ENCODE measurements around the gene METTL25B.
A peak's percentile ranks its signal among the peaks of the same experiment; 100 is the strongest.

METTL25B gene

GRCh38 chr1:156727926-156728598, at the start of gene METTL25B:
METTL25B (plus strand) TSS chr1:156728469; CDS start chr1:156729105, 636 bp downstream.
- Histone ChIP-seq H3K4me1 (ENCODE audit: control insufficient read depth, insufficient read depth, low read length) (peaks cover 36% of the 10 kb centered on the region), H3K36me3 (ENCODE audit: control insufficient read depth, insufficient read depth, low read length, severe bottlenecking) (peaks cover 25% of the 10 kb centered on the region), H3K4me3 (ENCODE audit: low read length) (peak within 1 kb of the TSS; percentile 100), H3K9ac (ENCODE audit: low read length) (peak within 1 kb of the TSS; percentile 97), H3K27me3 (replicated peaks; ENCODE audit: control insufficient read depth, insufficient read depth, low read length) (no peaks in the 10 kb centered on the region), H3K9me3 (ENCODE audit: control insufficient read depth, low read length) (no peaks in the 10 kb centered on the region)
- DNase-seq (ENCODE audit: low read depth), result peak; percentile 91

GRCh38 chr1:156680056-156680455, 48.2 kb upstream of the METTL25B start:
- no peak for DNase-seq (ENCODE audit: low read depth)
- H3K9ac ChIP-seq (ENCODE audit: low read length), result no peak overlapping the region
- no peaks in the 10 kb centered on the region for H3K9me3 ChIP-seq (ENCODE audit: control insufficient read depth, low read length)
- no peak overlapping the region for H3K4me3 ChIP-seq (ENCODE audit: low read length)
- H3K36me3 ChIP-seq (ENCODE audit: control insufficient read depth, insufficient read depth, low read length, severe bottlenecking), result no peaks in the 10 kb centered on the region
- H3K27me3 ChIP-seq (replicated peaks; ENCODE audit: control insufficient read depth, insufficient read depth, low read length), result peaks cover 6% of the 10 kb centered on the region
- peaks cover 10% of the 10 kb centered on the region for H3K4me1 ChIP-seq (ENCODE audit: control insufficient read depth, insufficient read depth, low read length)

- no peak overlapping the region for H3K4me3 ChIP-seq (ENCODE audit: low read length)
- H3K9ac ChIP-seq (ENCODE audit: low read length), result no peak overlapping the region
- peaks cover 6% of the 10 kb centered on the region for H3K27me3 ChIP-seq (replicated peaks; ENCODE audit: control insufficient read depth, insufficient read depth, low read length)
- peaks cover 10% of the 10 kb centered on the region for H3K4me1 ChIP-seq (ENCODE audit: control insufficient read depth, insufficient read depth, low read length)
- H3K36me3 ChIP-seq (ENCODE audit: control insufficient read depth, insufficient read depth, low read length, severe bottlenecking), result no peaks in the 10 kb centered on the region
- no peaks in the 10 kb centered on the region for H3K9me3 ChIP-seq (ENCODE audit: control insufficient read depth, low read length)
- no peak for DNase-seq (ENCODE audit: low read depth)
Observed at GRCh38 chr1:156681196-156681960, 46.9 kb upstream of the METTL25B start.

- Histone ChIP-seq H3K27me3 (replicated peaks; ENCODE audit: control insufficient read depth, insufficient read depth, low read length) (peaks cover 6% of the 10 kb centered on the region), H3K4me1 (ENCODE audit: control insufficient read depth, insufficient read depth, low read length) (peaks cover 10% of the 10 kb centered on the region), H3K9me3 (ENCODE audit: control insufficient read depth, low read length) (no peaks in the 10 kb centered on the region), H3K9ac (ENCODE audit: low read length) (no peak overlapping the region), H3K4me3 (ENCODE audit: low read length) (no peak overlapping the region), H3K36me3 (ENCODE audit: control insufficient read depth, insufficient read depth, low read length, severe bottlenecking) (no peaks in the 10 kb centered on the region)
- no peak for DNase-seq (ENCODE audit: low read depth)
Observed at GRCh38 chr1:156682166-156682890, 45.9 kb upstream of the METTL25B start.

- Histone ChIP-seq H3K9ac (ENCODE audit: low read length) (no peak overlapping the region), H3K4me3 (ENCODE audit: low read length) (no peak overlapping the region), H3K27me3 (replicated peaks; ENCODE audit: control insufficient read depth, insufficient read depth, low read length) (peaks cover 6% of the 10 kb centered on the region), H3K9me3 (ENCODE audit: control insufficient read depth, low read length) (no peaks in the 10 kb centered on the region), H3K36me3 (ENCODE audit: control insufficient read depth, insufficient read depth, low read length, severe bottlenecking) (no peaks in the 10 kb centered on the region), H3K4me1 (ENCODE audit: control insufficient read depth, insufficient read depth, low read length) (peaks cover 5% of the 10 kb centered on the region)
- no peak for DNase-seq (ENCODE audit: low read depth)
Observed at GRCh38 chr1:156684227-156684782, 44.0 kb upstream of the METTL25B start.

GRCh38 chr1:156689035-156689952, 39.0 kb upstream of the METTL25B start:
- DNase-seq (ENCODE audit: low read depth), result peak; percentile 96

GRCh38 chr1:156689953-156690674, 38.2 kb upstream of the METTL25B start:
- Histone ChIP-seq H3K9me3 (ENCODE audit: control insufficient read depth, low read length) (no peaks in the 10 kb centered on the region), H3K4me3 (ENCODE audit: low read length) (no peak overlapping the region), H3K4me1 (ENCODE audit: control insufficient read depth, insufficient read depth, low read length) (peaks cover 20% of the 10 kb centered on the region), H3K9ac (ENCODE audit: low read length) (peak overlapping the region; percentile 11), H3K27me3 (replicated peaks; ENCODE audit: control insufficient read depth, insufficient read depth, low read length) (no peaks in the 10 kb centered on the region), H3K36me3 (ENCODE audit: control insufficient read depth, insufficient read depth, low read length, severe bottlenecking) (no peaks in the 10 kb centered on the region)
- DNase-seq (ENCODE audit: low read depth), result no peak

More at GRCh38 chr1:156689035-156689952, 39.0 kb upstream of the METTL25B start:
- Histone ChIP-seq H3K9me3 (ENCODE audit: control insufficient read depth, low read length) (no peaks in the 10 kb centered on the region), H3K9ac (ENCODE audit: low read length) (peak overlapping the region; percentile 15), H3K4me1 (ENCODE audit: control insufficient read depth, insufficient read depth, low read length) (peaks cover 19% of the 10 kb centered on the region), H3K36me3 (ENCODE audit: control insufficient read depth, insufficient read depth, low read length, severe bottlenecking) (no peaks in the 10 kb centered on the region), H3K4me3 (ENCODE audit: low read length) (peak overlapping the region; percentile 26), H3K27me3 (replicated peaks; ENCODE audit: control insufficient read depth, insufficient read depth, low read length) (no peaks in the 10 kb centered on the region)

GRCh38 chr1:156690675-156691036, 37.6 kb upstream of the METTL25B start:
- H3K36me3 ChIP-seq (ENCODE audit: control insufficient read depth, insufficient read depth, low read length, severe bottlenecking), result no peaks in the 10 kb centered on the region
- no peaks in the 10 kb centered on the region for H3K27me3 ChIP-seq (replicated peaks; ENCODE audit: control insufficient read depth, insufficient read depth, low read length)
- DNase-seq (ENCODE audit: low read depth), result no peak
- H3K4me3 ChIP-seq (ENCODE audit: low read length), result no peak overlapping the region
- peaks cover 20% of the 10 kb centered on the region for H3K4me1 ChIP-seq (ENCODE audit: control insufficient read depth, insufficient read depth, low read length)
- H3K9ac ChIP-seq (ENCODE audit: low read length), result no peak overlapping the region
- no peaks in the 10 kb centered on the region for H3K9me3 ChIP-seq (ENCODE audit: control insufficient read depth, low read length)

- Histone ChIP-seq H3K4me1 (ENCODE audit: control insufficient read depth, insufficient read depth, low read length) (peaks cover 20% of the 10 kb centered on the region), H3K9me3 (ENCODE audit: control insufficient read depth, low read length) (no peaks in the 10 kb centered on the region), H3K9ac (ENCODE audit: low read length) (no peak overlapping the region), H3K27me3 (replicated peaks; ENCODE audit: control insufficient read depth, insufficient read depth, low read length) (no peaks in the 10 kb centered on the region), H3K4me3 (ENCODE audit: low read length) (no peak overlapping the region), H3K36me3 (ENCODE audit: control insufficient read depth, insufficient read depth, low read length, severe bottlenecking) (no peaks in the 10 kb centered on the region)
- DNase-seq (ENCODE audit: low read depth), result no peak
Observed at GRCh38 chr1:156691191-156691590, 37.1 kb upstream of the METTL25B start.

Data from adipocyte (in vitro differentiated cells).